B cell (primary cell): ENCODE data around the gene TRIM72. TPM values are rescaled to one million over a fixed set of nuclear protein-coding genes. Genes with fewer than 3 reads are reported as not detected.

ENCODE experiments used
- ATAC-seq: fragments of 200-7000 bp; cut with Tn5 transposase; one replicate; pipeline ENCODE4 v1.10.0; 2021; ENCODE audit warnings: low read depth, mild to moderate bottlenecking, moderate number of reproducible peaks, moderate library complexity
- CTCF ChIA-PET: fragments of 350-600 bp; sonication (Branson Sonifier 250); formaldehyde crosslinking; loops from one replicate; lab custom pipeline; 2021; ENCODE audit warnings: antibody characterized with exemption, inconsistent platforms; lab: Charles Lee
- POLR2A ChIA-PET: fragments of 350-600 bp; sonication (Branson Sonifier 250); formaldehyde crosslinking; loops from one replicate; lab custom pipeline; 2021; ENCODE audit warnings: antibody characterized with exemption; lab: Charles Lee
- DNase-seq: peaks from one replicate; pipeline ENCODE4 v3.0.0; 2013
- H2AFZ ChIP-seq: 2 replicates; pipeline ENCODE4 v1.6.1; 2012; ENCODE audit warnings: mild to moderate bottlenecking, low read depth, low read length; ENCODE audit not compliant: insufficient read depth, poor library complexity, severe bottlenecking
- H3K27ac ChIP-seq, 2 donors: 1 replicate in 1 of 2; 2 replicates in 1 of 2; pipeline ENCODE4 v1.5.1; 2012 to 2013; ENCODE audit warnings: low read length in 2 of 2, mild to moderate bottlenecking in 2 of 2, moderate library complexity in 1 of 2
- H3K27me3 ChIP-seq, 4 experiments: fragments of 200-600 bp in 1 of 4; sonication (generic) in 1 of 4; replicated peaks in 1 of 4; 1 replicate in 2 of 4; 2 replicates in 2 of 4; pipeline versions ENCODE4 v1.6.1 to v1.7.0; 2013 to 2016; ENCODE audit warnings: low read length in 3 of 4, mild to moderate bottlenecking in 2 of 4, mixed read lengths in 1 of 4, moderate library complexity in 1 of 4; ENCODE audit not compliant: insufficient read depth in 4 of 4, control insufficient read depth in 3 of 4; ENCODE audit errors: control extremely low read depth in 1 of 4
- H3K36me3 ChIP-seq, 2 experiments: replicated peaks in 1 of 2; 1 replicate in 1 of 2; 2 replicates in 1 of 2; pipeline versions ENCODE4 v1.6.1 to v1.7.1; 2013; ENCODE audit warnings: low read length in 1 of 2; ENCODE audit not compliant: insufficient read depth in 2 of 2, control insufficient read depth in 1 of 2; ENCODE audit errors: control extremely low read depth in 1 of 2, extremely low read depth in 1 of 2
- H3K4me1 ChIP-seq, 2 donors: fragments of 200-600 bp in 1 of 2; sonication (generic) in 1 of 2; 1 replicate in 1 of 2; 2 replicates in 1 of 2; pipeline versions ENCODE4 v1.5.1 to v1.6.1; 2013 to 2017; ENCODE audit warnings: low read length in 2 of 2; ENCODE audit not compliant: control insufficient read depth in 2 of 2, insufficient read depth in 2 of 2
- H3K4me2 ChIP-seq: replicated peaks from 2 replicates; pipeline ENCODE3; 2012; ENCODE audit warnings: mild to moderate bottlenecking, low read depth, low read length; ENCODE audit not compliant: poor library complexity, severe bottlenecking
- H3K4me3 ChIP-seq, 5 experiments: fragments of 200-600 bp in 1 of 5; sonication (generic) in 1 of 5; 1 replicate in 3 of 5; 2 replicates in 2 of 5; pipeline versions ENCODE4 v1.5.1 to v1.7.0; 2011 to 2016; ENCODE audit warnings: low read length in 4 of 5, mild to moderate bottlenecking in 4 of 5, low read depth in 2 of 5, control low read depth in 1 of 5, moderate library complexity in 1 of 5; ENCODE audit not compliant: insufficient read depth in 1 of 5; ENCODE audit errors: control extremely low read depth in 1 of 5, extremely low read depth in 1 of 5
- H3K79me2 ChIP-seq: fragments of 200-600 bp; sonication (generic); one replicate; pipeline ENCODE4 v1.6.0; 2016; ENCODE audit warnings: low read length; ENCODE audit not compliant: control insufficient read depth, insufficient read depth
- H3K9ac ChIP-seq: fragments of 200-600 bp; sonication (generic); 2 replicates; pipeline ENCODE4 v1.6.1; 2017; ENCODE audit warnings: mild to moderate bottlenecking, low read length, moderate library complexity
- H3K9me3 ChIP-seq, 3 donors: one replicate each; pipeline versions ENCODE4 v1.6.1 to v1.7.1; 2013; ENCODE audit warnings: low read length in 2 of 3; ENCODE audit not compliant: control insufficient read depth in 2 of 3, insufficient read depth in 1 of 3; ENCODE audit errors: control extremely low read depth in 1 of 3
- H4K20me1 ChIP-seq: 2 replicates; pipeline ENCODE4 v1.6.0; 2012; ENCODE audit warnings: mild to moderate bottlenecking, low read length; ENCODE audit not compliant: insufficient read depth, control insufficient read depth, poor library complexity, severe bottlenecking
- H3K27ac Mint-ChIP-seq: one replicate; pipeline ENCODE4 v1.8.0; 2021; ENCODE audit warnings: mixed read lengths
- H3K27me3 Mint-ChIP-seq: one replicate; pipeline ENCODE4 v1.8.0; 2021; ENCODE audit warnings: mixed read lengths
- H3K4me1 Mint-ChIP-seq: one replicate; pipeline ENCODE4 v1.8.0; 2021; ENCODE audit warnings: mixed read lengths
- H3K4me3 Mint-ChIP-seq: one replicate; pipeline ENCODE4 v1.8.0; 2021; ENCODE audit warnings: mixed read lengths
- H3K9me3 Mint-ChIP-seq: one replicate; pipeline ENCODE4 v1.8.0; 2022; ENCODE audit warnings: mixed read lengths; ENCODE audit not compliant: insufficient read depth
- CTCF ChIP-seq: fragments of 200-600 bp; IDR thresholded peaks from one replicate; pipeline ENCODE4 v1.8.0; 2022; ENCODE audit warnings: antibody characterized with exemption, mild to moderate bottlenecking
- EZH2 ChIP-seq: IDR thresholded peaks from 2 replicates; pipeline ENCODE4 v1.6.1; 2012; ENCODE audit warnings: borderline replicate concordance, low read depth, mild to moderate bottlenecking, moderate library complexity, low read length; ENCODE audit not compliant: insufficient read depth, poor library complexity, severe bottlenecking
- WGBS: methylation state at CpG from one replicate; pipeline ENCODE4 v1.1.5; 2013; ENCODE audit warnings: missing lambda C conversion rate; ENCODE audit not compliant: insufficient coverage; 5-methylcytosine and 5-hydroxymethylcytosine counted together
- intact Hi-C: fragments of 100-400 bp; cut with micrococcal nuclease; formaldehyde crosslinking; loops from one replicate; pipeline ENCODE4 v1.10.0; 2022
- polyA plus RNA-seq: library from polyadenylated mRNA; depleted of rRNA; stranded (reverse); fragments of >200 nt; gene quantifications from 2 replicates; pipeline ENCODE4 v1.2.3, GENCODE V29; 2012
- total RNA-seq, 2 donors: library from RNA; stranded (reverse); fragments of 120-200 nt in 1 of 2; gene quantifications; 1 replicate in 1 of 2; 2 replicates in 1 of 2; pipeline versions ENCODE4 v1.2.3 to v1.2.4, GENCODE V29; 2013 to 2022

TRIM72 gene
- total and polyA plus RNA-seq, 2 donors (not counting 1 experiment from before 2014, with no cell fraction given): 0.03 to 0.05 TPM

DNA sequence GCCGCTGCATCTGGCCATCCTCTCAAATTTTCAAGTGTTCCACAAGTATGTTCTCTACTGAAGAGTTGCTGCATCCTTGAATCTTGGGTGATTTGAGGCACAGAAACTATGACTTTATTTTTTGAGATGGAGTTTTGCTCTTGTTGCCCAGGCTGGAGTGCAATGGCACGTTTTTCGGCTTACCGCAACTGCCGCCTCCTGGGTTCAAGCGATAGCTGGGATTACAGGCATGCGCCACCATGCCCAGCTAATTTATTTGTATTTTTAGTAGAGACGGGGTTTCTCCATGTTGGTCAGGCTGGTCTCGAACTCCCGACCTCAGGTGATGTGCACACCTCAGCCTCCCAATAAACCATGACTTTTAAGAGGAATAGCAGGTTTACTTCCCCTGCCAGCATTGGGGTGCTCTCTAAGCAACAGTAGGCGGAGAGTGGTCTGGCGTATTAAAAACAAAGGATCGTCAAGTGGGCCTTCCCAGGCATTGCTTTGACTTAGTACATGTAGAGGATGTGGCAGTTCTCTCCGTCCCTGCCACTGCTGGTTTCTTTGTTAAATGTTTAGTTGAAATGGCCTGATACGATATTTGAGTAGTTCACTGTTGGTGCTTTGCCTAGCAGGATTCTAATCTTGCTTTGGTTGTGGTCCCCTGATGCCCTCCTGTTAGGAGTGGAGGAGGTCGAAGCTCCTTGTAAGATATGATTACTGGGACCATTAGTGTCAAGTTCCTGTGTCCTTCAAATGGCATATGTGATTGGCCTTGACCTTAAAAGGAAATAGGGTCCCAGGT is 20.9 kb upstream of the TRIM72 start:
- 96% methylated on average over 9 of the region's 16 CpGs for WGBS
- TF ChIP-seq EZH2 (no peak), CTCF (no peak)
- Histone ChIP-seq H2AFZ (no peak overlapping the region), H3K4me2 (no peak overlapping the region), H3K27ac (no peak overlapping the region), H3K9ac (no peak overlapping the region), H3K79me2 (peaks cover 31% of the 10 kb centered on the region), H3K36me3 (peaks cover 0 to 81% of the 10 kb centered on the region in 2 experiments), H3K4me1 (no peaks in the 10 kb centered on the region), H3K4me3 (no peak overlapping the region), H3K9me3 (no peaks in the 10 kb centered on the region), H3K27me3 (no peaks in the 10 kb centered on the region), H4K20me1 (peaks cover 85% of the 10 kb centered on the region)
- Mint-ChIP-seq H3K27me3 (no peaks in the 10 kb centered on the region), H3K9me3 (no peaks in the 10 kb centered on the region), H3K4me1 (peaks cover 19% of the 10 kb centered on the region), H3K27ac (peak overlapping the region; percentile 8), H3K4me3 (no peak overlapping the region)
- intact Hi-C loops: no loop called here
- ChIA-PET CTCF (interaction anchor here (1.1 kb wide), 1 partner anchor 189 kb away, joined by 3 read pairs; no protein-coding TSS in a partner anchor), POLR2A (interaction anchor here (1.0 kb wide), 1 partner anchor 10 kb away, joined by 3 read pairs; no protein-coding TSS in a partner anchor)
- DNase-seq (no peak), ATAC-seq (no peak)

- Histone ChIP-seq H4K20me1 (peaks cover 80% of the 10 kb centered on the region), H3K27me3 (no peaks in the 10 kb centered on the region), H2AFZ (no peak overlapping the region), H3K4me1 (no peaks in the 10 kb centered on the region), H3K79me2 (peaks cover 24% of the 10 kb centered on the region), H3K4me3 (no peak overlapping the region), H3K36me3 (peaks cover 0 to 78% of the 10 kb centered on the region in 2 experiments), H3K4me2 (no peak overlapping the region), H3K27ac (no peak overlapping the region), H3K9ac (no peak overlapping the region), H3K9me3 (no peaks in the 10 kb centered on the region)
- ChIA-PET POLR2A (interaction anchor here (0.5 to 1.0 kb wide), 2 partner anchors 11 to 199 kb away, joined by 3 to 8 read pairs; no protein-coding TSS in a partner anchor), CTCF (interaction anchor here (1.1 kb wide), 1 partner anchor 188 kb away, joined by 3 read pairs; no protein-coding TSS in a partner anchor)
- Mint-ChIP-seq H3K27ac (no peak overlapping the region), H3K27me3 (no peaks in the 10 kb centered on the region), H3K4me1 (peaks cover 27% of the 10 kb centered on the region), H3K4me3 (no peak overlapping the region), H3K9me3 (no peaks in the 10 kb centered on the region)
- 100% methylated on average over 1 of the region's 2 CpGs for WGBS
- intact Hi-C loops: no loop called here
- TF ChIP-seq EZH2 (no peak), CTCF (no peak)
- no peak for ATAC-seq
- DNase-seq: no peak
These were observed 20.0 kb upstream of the TRIM72 start for GRCh38 chr16:31193874-31194273.
